Measurements from ENCODE around the gene OSBPL2. TPM values are rescaled to one million over a fixed set of nuclear protein-coding genes. Genes with fewer than 3 reads are reported as not detected.

The OSBPL2 gene
- total RNA-seq, 2 donors from 2014 or later = 91.6 to 99.5 TPM

DNA sequence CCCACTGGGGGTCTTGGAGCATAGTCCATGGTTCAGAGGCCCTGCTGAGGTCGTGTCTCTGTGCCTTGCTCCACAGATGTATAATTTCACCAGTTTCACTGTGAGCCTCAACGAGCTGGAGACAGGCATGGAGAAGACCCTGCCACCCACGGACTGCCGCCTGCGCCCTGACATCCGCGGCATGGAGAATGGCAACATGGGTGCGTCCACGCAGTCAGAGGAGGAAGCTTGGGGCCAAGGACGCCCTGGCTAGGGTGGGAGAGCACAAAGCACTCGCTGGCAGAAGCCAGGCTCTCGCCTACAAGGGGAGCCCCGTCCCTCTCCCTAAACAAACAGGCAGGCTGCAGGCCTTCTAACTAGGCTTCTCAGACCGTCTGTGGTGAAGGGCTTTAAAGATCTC, 50.8 kb downstream of the OSBPL2 start:
- no peak for DNase-seq

GRCh38 chr20:62289898-62290297, 51.6 kb downstream of the OSBPL2 start:
- no peak for DNase-seq
- ATAC-seq = no peak
- intact Hi-C loops (cut with DNase I, micrococcal nuclease) = no loop called here

More for the DNA sequence above, 50.8 kb downstream of the OSBPL2 start:
- no peak for ATAC-seq
- intact Hi-C loops (cut with DNase I, micrococcal nuclease) = no loop called here

- ATAC-seq = peak; percentile 4
- intact Hi-C loops (cut with DNase I, micrococcal nuclease) = no loop called here
Measured at GRCh38 chr20:62291251-62292066, 53.1 kb downstream of the OSBPL2 start.

DNA sequence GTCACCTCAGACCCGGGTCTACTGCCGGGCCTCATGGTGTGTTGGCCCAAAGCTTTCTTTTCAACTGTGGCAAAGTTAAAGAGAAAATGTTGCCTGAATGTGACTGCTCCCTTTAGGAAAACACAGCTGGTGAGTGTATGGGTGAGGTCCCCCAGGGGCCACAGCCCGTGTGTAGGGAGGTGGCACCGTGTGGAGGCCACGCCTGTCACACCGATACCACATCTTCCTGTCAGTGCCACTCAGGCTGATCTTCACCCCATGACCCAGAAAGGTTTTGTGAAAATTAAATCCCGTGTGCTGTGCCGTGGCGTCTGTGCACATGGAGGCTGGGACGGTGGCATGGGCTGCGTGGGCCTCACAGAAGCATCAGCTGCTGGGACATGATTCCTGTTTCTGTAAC, 53.8 kb downstream of the OSBPL2 start:
- DNase-seq (no peak), ATAC-seq (peak; percentile 56)
- intact Hi-C loops (cut with DNase I, micrococcal nuclease) = no loop called here

More at GRCh38 chr20:62291251-62292066, 53.1 kb downstream of the OSBPL2 start:
- DNase-seq = no peak

GRCh38 chr20:62293111-62293784, 54.9 kb downstream of the OSBPL2 start:
- no peak for DNase-seq
- ATAC-seq = no peak
- intact Hi-C loops (cut with DNase I, micrococcal nuclease) = no loop called here

DNA sequence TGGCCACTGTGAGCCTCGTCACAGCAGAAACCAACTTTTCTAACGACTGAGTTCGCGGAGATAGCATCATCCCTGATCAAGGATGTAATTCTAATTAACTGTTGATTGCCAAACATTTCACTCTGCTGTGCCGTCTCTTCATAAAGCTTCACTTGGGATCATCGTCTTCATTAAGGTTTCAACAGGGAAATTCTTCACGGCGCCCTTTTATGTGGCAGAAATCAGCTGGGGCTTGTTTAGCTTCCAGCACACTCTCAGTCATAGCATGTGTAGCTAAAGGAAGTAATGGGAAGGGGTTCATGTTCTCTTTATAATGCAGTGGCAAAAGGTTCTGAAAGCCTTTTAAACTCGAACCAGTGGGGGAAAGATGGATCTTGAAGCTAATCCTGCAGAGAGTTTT, 55.6 kb downstream of the OSBPL2 start:
- ATAC-seq (no peak), DNase-seq (no peak)
- intact Hi-C loops (cut with DNase I, micrococcal nuclease) = no loop called here

DNA sequence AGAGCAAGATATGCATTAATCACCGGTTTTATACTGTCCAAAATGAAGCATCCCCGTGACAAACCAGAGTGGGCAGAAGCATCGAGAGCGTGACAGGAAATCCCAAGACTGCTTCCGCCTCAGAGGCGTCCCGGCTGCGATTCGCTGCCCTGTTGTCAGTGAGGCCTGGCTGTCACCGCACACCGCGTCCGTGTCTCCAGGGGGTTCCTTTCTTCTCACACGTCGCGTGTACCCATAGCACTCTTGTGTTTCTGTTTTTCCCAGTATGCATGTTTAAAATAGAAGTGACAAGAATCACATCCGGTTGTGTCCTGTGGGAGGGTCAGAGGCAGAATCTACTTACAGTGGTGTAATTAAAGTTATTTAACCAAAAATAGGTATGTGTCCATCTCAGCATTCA, 56.2 kb downstream of the OSBPL2 start:
- DNase-seq (no peak), ATAC-seq (no peak)
- intact Hi-C loops (cut with DNase I, micrococcal nuclease) = no loop called here

- intact Hi-C loops (cut with DNase I, micrococcal nuclease) = no loop called here
- DNase-seq = no peak
- no peak for ATAC-seq
Measured at GRCh38 chr20:62296724-62297448, 58.6 kb downstream of the OSBPL2 start.

- no peak for DNase-seq
- no peak for ATAC-seq
- intact Hi-C loops (cut with DNase I, micrococcal nuclease) = no loop called here
Measured at GRCh38 chr20:62297449-62298227, 59.3 kb downstream of the OSBPL2 start.

GRCh38 chr20:62298577-62299249, 60.4 kb downstream of the OSBPL2 start:
- intact Hi-C loops (cut with DNase I, micrococcal nuclease) = no loop called here
- ATAC-seq (no peak), DNase-seq (no peak)

GRCh38 chr20:62299666-62300236, 61.4 kb downstream of the OSBPL2 start:
- intact Hi-C loops (cut with DNase I, micrococcal nuclease) = loop anchor here (10.0 kb wide), 1 partner anchor 85 kb away; the partner anchor contains the start of gene RPS21 (in 2 of the 2)
- DNase-seq = no peak
- ATAC-seq = no peak

GRCh38 chr20:62300319-62300718, 62.0 kb downstream of the OSBPL2 start:
- DNase-seq (no peak), ATAC-seq (no peak)
- intact Hi-C loops (cut with DNase I, micrococcal nuclease) = loop anchor here (10.0 kb wide), 1 partner anchor 84 kb away; the partner anchor contains the start of gene RPS21 (in 2 of the 2)

DNA sequence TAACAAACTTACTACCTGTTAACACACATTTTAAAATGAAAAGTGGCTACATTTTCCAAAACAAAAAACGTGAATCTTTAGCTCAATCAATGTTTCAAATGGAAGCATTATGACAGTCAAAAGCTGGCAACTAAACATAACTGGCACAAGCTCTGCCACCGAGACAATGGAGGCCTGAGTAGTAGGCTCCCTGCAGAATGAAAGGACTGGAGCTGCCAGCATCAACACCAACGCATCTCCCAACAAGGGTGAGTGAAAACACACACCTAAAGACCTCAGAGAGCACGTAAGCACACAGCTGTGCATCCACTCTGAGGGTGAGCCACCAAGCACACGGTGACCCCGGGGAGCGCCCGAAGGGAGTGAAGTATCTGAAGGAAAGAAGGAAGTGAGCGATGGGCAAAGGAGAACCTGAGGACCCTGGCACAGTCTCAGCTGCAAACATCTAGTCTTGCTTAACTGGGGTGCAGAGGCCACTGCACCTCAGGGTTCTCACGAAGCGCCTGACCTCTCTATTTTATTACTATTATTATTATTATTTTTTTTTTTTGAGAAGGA, 62.9 kb downstream of the OSBPL2 start:
- no peak for DNase-seq
- ATAC-seq = no peak
- intact Hi-C loops (cut with DNase I, micrococcal nuclease) = loop anchor here (10.0 kb wide), 1 partner anchor 84 kb away; the partner anchor contains the start of gene RPS21 (in 2 of the 2)

DNA sequence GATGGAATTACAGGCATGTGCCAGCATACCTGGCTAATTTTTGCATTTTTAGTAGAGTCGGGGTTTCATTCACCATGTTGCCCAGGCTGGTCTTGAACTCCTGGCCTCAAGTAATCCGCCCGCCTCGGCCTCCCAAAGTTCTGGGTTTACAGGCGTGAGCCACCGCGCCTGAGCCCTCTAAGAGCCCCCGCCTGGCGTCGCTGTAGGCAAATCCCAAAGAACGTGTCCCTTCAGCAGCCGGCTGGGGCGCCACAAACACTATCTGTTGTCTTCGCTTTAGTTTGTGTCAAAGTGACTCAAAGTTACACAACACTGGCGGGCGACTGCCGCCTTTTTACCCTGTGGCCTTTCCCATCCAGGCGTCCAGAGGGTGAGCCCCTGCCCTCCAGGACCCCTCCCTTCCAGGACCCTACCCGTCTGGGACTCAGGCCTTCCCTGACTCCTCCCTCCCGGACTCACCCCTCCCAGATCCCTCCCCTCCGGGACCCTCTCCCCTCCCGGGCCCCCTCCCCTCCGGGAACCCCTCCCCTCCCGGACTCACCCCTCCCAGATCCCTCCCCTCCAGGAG, 63.5 kb downstream of the OSBPL2 start:
- peak; percentile 68 for ATAC-seq
- intact Hi-C loops (cut with DNase I, micrococcal nuclease) = loop anchor here (10.0 kb wide), 1 partner anchor 83 kb away; the partner anchor contains the start of gene RPS21 (in 2 of the 2)
- peak; percentile 90 to 95 for DNase-seq

DNA sequence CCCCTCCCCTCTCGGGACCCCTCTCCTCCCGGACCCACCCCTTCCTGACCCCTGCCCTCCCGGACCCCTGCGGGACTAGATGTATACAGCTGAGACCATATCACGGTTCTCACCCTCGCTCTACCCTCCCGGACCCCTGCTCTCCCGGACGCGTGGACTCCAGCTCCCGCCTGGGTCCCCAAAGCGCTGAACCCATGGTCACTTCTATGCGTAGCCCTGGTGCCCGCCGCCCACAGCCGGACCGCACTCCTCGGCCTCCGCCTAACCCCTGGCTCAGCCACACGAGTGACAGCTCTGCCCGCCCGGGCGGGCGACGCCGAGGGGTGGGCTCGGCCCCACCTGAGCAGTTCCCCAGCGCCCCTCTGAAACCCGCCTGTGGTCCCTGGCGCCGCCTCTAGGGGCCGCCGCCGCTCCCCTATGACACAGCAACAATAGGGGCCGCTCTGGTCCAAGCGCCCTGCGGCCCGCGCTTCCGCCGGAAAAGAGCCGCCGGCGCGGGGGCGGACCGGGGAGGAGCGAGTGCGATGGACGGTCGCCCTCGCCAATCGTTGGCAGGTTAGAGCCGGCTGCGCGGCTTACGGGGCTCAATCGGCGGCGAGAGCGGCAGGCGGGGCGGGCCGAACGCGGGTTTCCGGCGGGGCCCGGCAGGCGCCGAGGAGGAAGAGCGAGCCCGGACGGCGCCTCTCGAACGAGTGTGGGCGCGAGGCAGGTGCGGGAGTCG, 64.2 kb downstream of the OSBPL2 start, which contains the start of gene ADRM1:
ADRM1 (plus strand) TSS at position 657 of the 721 bp plus-strand sequence. CDS start 572 bp downstream, outside the sequence.
- peak; percentile 85 for ATAC-seq
- intact Hi-C loops (cut with DNase I, micrococcal nuclease) = loop anchor here (10.0 kb wide), 1 partner anchor 82 kb away; the partner anchor contains the start of gene RPS21 (in 2 of the 2)

GRCh38 chr20:62303062-62303339, 64.7 kb downstream of the OSBPL2 start:
- DNase-seq (no peak), ATAC-seq (no peak)
- intact Hi-C loops (cut with DNase I, micrococcal nuclease) = loop anchor here (10.0 kb wide), 1 partner anchor 82 kb away; the partner anchor contains the start of gene RPS21 (in 2 of the 2)

More for the DNA sequence above, 64.2 kb downstream of the OSBPL2 start, which contains the start of gene ADRM1:
- peak; percentile 92 to 95 for DNase-seq
